Measurements from ENCODE around the gene ASPHD1. TPM values are rescaled to one million over a fixed set of nuclear protein-coding genes. Genes with fewer than 3 reads are reported as not detected.
A peak's percentile ranks its signal among the peaks of the same experiment; 100 is the strongest.

ASPHD1 gene
- total RNA-seq, 4 donors from 2014 or later, result 0.32 to 0.61 TPM; not detected in 2

- H3K4me3 ChIP-seq, result peak overlapping the region in 1 of 4 donors; percentile 84
- no peak for DNase-seq
- H3K9me3 ChIP-seq, result no peaks in the 10 kb centered on the region
- peaks cover 11 to 26% (median 18%) of the 10 kb centered on the region in 3 donors for H3K4me1 ChIP-seq
- no peak for TF ChIP-seq CTCF (IDR thresholded peaks at IDR 0.05)
- TF ChIP-seq POLR2A (IDR thresholded peaks at IDR 0.05), result no peak
- H3K36me3 ChIP-seq, result no peaks in the 10 kb centered on the region
- intact Hi-C loops (cut with DNase I), result no loop called here
- peaks cover 0 to 49% (median 7%) of the 10 kb centered on the region in 4 donors for H3K27me3 ChIP-seq
- 12 to 15% methylated on average over 8 to 9 of the region's 9 CpGs for WGBS, 2 donors
- no peak overlapping the region for H3K27ac ChIP-seq
These were observed 2.0 kb upstream of the ASPHD1 start for GRCh38 chr16:29898135-29898803.

- WGBS, 2 donors, result 0 to 1% methylated on average over 12 to 13 of the region's 25 CpGs
- H3K27me3 ChIP-seq, result peaks cover 0 to 49% (median 7%) of the 10 kb centered on the region in 4 donors
- H3K4me3 ChIP-seq, result peak overlapping the region in 3 of 4 donors; percentile 48 to 84 (median 61)
- no peaks in the 10 kb centered on the region for H3K9me3 ChIP-seq
- no peak for TF ChIP-seq POLR2A (IDR thresholded peaks at IDR 0.05)
- no peak for TF ChIP-seq CTCF (IDR thresholded peaks at IDR 0.05)
- DNase-seq, result no peak
- H3K27ac ChIP-seq, result no peak overlapping the region
- peaks cover 11 to 26% (median 18%) of the 10 kb centered on the region in 3 donors for H3K4me1 ChIP-seq
- intact Hi-C loops (cut with DNase I), result no loop called here
- H3K36me3 ChIP-seq, result no peaks in the 10 kb centered on the region
These were observed 1.3 kb upstream of the ASPHD1 start for GRCh38 chr16:29898804-29899515.

GRCh38 chr16:29899516-29900101, 679 bp upstream of the ASPHD1 start, which contains the start of gene SEZ6L2:
Gene SEZ6L2, minus strand, starts transcription at chr16:29899550. Its CDS starts 531 bp downstream, at chr16:29899019.
- DNase-seq, result no peak
- Histone ChIP-seq H3K9me3 (no peaks in the 10 kb centered on the region), H3K4me3 (peak within 1 kb of the TSS; percentile 48 to 84 (median 58)), H3K27me3 (peaks cover 0 to 49% (median 7%) of the 10 kb centered on the region in 4 donors), H3K4me1 (peaks cover 11 to 26% (median 18%) of the 10 kb centered on the region in 3 donors), H3K36me3 (no peaks in the 10 kb centered on the region), H3K27ac (peak within 1 kb of the TSS in 2 of 4 donors; percentile 13 to 16)
- intact Hi-C loops (cut with DNase I), result no loop called here
- 1 to 2% methylated on average over 15 to 16 of the region's 29 CpGs for WGBS, 2 donors
- TF ChIP-seq POLR2A (IDR thresholded peaks at IDR 0.05) (no peak), CTCF (IDR thresholded peaks at IDR 0.05) (no peak)

- WGBS, 2 donors, result 40 to 43% methylated on average over 13 to 19 of the region's 31 CpGs
- H3K27me3 ChIP-seq, result peaks cover 0 to 49% (median 7%) of the 10 kb centered on the region in 4 donors
- no peak for DNase-seq
- H3K36me3 ChIP-seq, result no peaks in the 10 kb centered on the region
- TF ChIP-seq POLR2A (IDR thresholded peaks at IDR 0.05) (no peak), CTCF (IDR thresholded peaks at IDR 0.05) (no peak)
- H3K4me1 ChIP-seq, result peaks cover 11 to 26% (median 18%) of the 10 kb centered on the region in 3 donors
- intact Hi-C loops (cut with DNase I), result no loop called here
- peak overlapping the region; percentile 48 to 84 (median 58) for H3K4me3 ChIP-seq
- H3K27ac ChIP-seq, result no peak overlapping the region
- H3K9me3 ChIP-seq, result no peaks in the 10 kb centered on the region
These were observed 759 bp downstream of the ASPHD1 start for GRCh38 chr16:29900888-29901606.
